Liver (tissue), 3 donors: ENCODE measurements around the gene CDCP1.

Experiments
- JUND ChIP-seq, 2 donors: IDR thresholded peaks; 2 replicates each; pipeline ENCODE4 v1.6.1; 2016; ENCODE audit warnings: antibody characterized with exemption in 2 of 2
- NR2F2 ChIP-seq: IDR thresholded peaks from 2 replicates; pipeline ENCODE4 v1.6.1; 2016; ENCODE audit warnings: antibody characterized with exemption
- RAD21 ChIP-seq, 2 donors: IDR thresholded peaks; 2 replicates each; pipeline ENCODE4 v1.6.1; 2016; ENCODE audit warnings: antibody characterized with exemption in 2 of 2, mild to moderate bottlenecking in 2 of 2
- TF ChIP-seq, protein P1 (sequence below): fragments of 150-350 bp; IDR thresholded peaks from 2 replicates; pipeline ENCODE4 v1.5.1; 2017; ENCODE audit warnings: improper control_type of control experiment, low read depth, low read length; ENCODE audit not compliant: missing input control
- TF ChIP-seq, protein P2 (sequence below): IDR thresholded peaks from 2 replicates; pipeline ENCODE4 v1.6.1; 2016; ENCODE audit warnings: antibody characterized with exemption
- donor health status: healthy.
- donor health status: healthy.

GRCh38 chr3:45071075-45071474 is 75.1 kb downstream of the CDCP1 start:
- TF ChIP-seq, protein P1, sequence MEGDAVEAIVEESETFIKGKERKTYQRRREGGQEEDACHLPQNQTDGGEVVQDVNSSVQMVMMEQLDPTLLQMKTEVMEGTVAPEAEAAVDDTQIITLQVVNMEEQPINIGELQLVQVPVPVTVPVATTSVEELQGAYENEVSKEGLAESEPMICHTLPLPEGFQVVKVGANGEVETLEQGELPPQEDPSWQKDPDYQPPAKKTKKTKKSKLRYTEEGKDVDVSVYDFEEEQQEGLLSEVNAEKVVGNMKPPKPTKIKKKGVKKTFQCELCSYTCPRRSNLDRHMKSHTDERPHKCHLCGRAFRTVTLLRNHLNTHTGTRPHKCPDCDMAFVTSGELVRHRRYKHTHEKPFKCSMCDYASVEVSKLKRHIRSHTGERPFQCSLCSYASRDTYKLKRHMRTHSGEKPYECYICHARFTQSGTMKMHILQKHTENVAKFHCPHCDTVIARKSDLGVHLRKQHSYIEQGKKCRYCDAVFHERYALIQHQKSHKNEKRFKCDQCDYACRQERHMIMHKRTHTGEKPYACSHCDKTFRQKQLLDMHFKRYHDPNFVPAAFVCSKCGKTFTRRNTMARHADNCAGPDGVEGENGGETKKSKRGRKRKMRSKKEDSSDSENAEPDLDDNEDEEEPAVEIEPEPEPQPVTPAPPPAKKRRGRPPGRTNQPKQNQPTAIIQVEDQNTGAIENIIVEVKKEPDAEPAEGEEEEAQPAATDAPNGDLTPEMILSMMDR = no peak
- TF ChIP-seq RAD21 (IDR thresholded peaks at IDR 0.05) (no peak), JUND (IDR thresholded peaks at IDR 0.05) (no peak), NR2F2 (no peak)
- TF ChIP-seq, protein P2, sequence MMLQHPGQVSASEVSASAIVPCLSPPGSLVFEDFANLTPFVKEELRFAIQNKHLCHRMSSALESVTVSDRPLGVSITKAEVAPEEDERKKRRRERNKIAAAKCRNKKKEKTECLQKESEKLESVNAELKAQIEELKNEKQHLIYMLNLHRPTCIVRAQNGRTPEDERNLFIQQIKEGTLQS = no peak
